Activated CD4-positive, alpha-beta T cell treated with anti-CD3 and anti-CD28 coated beads, Interleukin-10, Interleukin-2, amounts not matched to agents 100 ng/mL and 50 ng/mL, durations not matched to agents 16 hours and 8 hours (primary cell): ENCODE data around the gene GABARAPL2.
"Not testable (repeated sequence)": the region's sequence is repeated elsewhere in the genome, so short reads cannot be mapped to it uniquely, and the experiment has no call there.

Experiments used
- DNase-seq: peaks from one replicate; pipeline ENCODE4 v3.0.0-alpha.2; 2020

GABARAPL2 gene, protein sequence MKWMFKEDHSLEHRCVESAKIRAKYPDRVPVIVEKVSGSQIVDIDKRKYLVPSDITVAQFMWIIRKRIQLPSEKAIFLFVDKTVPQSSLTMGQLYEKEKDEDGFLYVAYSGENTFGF

DNA sequence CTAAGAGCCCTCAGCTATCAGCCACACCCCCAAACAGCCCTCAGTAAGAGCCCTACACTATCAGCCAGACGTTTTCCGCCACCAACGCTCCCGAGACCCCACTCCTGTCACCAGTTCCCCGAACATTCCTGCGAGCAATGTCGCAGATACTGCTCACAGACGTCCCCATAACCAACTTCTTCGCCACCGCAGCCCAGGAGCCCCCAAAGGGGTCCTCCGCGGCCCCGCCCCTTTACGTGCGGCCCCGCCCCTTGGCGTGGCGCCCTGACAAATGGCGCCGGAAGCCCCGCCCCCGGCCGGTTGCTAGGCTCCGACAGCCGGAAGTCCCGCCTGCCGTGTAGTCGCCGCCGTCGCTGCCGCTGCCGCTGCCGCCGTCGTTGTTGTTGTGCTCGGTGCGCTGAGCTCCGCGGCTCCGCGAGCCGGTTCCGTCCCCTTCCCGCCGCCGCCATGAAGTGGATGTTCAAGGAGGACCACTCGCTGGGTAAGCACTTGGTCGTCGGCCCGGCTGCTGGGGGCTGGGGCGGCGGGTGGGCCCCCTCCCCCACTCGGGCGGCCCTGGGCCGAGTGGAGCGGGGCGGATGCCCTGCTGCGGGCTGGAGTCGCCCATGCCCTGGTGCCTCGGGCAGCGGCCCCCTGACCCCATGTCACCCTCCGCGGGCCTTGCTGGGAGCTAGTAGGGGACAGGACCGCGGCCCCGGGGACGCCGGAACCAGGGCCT, at the start of gene GABARAPL2:
GABARAPL2 (plus strand) TSS at position 340 of the 718 bp plus-strand sequence; CDS start at position 448, 108 bp downstream.
- DNase-seq = peak; percentile 93

DNA sequence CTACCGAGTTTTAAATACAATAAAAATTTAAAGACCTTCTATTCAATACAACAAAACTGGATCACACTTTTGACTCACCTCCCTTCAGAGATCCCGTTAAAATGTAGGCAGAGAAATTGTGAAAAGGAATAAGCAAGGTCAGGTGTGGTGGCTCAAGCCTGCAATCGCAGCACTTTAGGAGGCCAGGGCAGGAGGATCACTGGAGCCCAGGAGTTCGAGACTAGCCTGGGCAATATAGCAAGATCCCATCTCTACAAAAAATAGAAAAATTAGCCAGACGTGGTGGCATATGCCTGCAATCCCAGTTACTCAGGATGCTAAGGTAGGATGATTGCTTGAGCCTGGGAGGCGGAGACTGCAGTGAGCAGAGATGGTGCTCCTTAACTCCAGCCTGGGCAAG, 47.0 kb upstream of the GABARAPL2 start:
- no peak for DNase-seq

DNA sequence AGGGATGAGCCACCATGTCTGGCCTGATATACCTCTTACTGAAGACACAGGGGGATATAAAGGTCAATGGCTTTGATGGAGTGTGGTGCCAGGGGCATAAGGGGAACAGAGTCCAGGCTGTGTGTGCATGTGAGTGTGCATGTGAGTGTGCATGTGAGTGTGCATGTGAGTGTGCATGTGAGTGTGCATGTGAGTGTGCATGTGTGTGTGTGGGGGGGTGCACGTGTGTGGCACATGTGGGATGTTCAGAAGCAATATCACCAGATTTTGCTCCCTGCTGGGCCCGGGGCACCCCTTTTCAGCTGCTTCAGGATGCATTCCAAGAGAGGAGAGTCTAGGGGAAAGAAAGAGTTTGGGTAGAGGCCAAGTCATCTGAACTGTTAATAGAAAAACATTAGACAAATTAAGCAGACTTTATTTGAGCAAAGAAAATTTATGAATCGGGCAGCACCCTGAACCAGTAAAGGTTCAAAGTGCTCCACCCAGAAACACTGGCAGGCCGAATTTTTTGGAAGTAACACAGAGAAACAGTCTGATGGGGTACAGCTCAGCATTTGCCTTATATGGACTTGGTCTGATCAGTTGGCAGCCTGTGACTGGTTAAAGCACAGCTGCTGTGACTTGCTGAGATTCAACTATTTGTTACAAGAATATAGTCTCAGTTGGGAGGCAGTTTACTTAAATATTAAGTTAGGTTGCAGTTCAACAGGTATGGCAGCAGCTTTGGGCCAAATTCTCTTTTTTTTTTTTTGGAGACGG, 40.0 kb upstream of the GABARAPL2 start:
- DNase-seq = no peak

DNA sequence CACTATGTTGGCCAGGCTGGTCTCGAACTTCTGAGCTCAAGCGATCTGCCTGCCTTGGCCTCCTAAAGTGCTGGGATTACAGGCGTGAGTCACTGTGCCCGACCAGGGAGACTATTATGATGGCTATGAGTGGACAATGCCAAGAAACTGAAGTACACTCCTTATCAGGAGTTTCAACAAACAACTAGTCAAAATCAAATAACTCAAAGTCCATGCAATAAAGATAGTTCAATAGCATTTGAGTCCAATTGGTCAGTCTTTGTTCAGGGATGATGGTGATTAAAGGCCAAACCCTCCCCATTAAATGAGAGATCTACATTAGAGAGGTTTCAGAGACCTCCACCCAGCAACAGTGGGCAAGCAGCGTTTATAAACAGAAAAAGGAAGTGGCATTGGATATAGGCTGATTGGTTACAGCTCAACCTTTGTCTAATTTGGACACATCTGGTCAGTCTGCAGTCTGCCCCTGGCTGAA, 38.3 kb upstream of the GABARAPL2 start:
- DNase-seq = no peak

DNA sequence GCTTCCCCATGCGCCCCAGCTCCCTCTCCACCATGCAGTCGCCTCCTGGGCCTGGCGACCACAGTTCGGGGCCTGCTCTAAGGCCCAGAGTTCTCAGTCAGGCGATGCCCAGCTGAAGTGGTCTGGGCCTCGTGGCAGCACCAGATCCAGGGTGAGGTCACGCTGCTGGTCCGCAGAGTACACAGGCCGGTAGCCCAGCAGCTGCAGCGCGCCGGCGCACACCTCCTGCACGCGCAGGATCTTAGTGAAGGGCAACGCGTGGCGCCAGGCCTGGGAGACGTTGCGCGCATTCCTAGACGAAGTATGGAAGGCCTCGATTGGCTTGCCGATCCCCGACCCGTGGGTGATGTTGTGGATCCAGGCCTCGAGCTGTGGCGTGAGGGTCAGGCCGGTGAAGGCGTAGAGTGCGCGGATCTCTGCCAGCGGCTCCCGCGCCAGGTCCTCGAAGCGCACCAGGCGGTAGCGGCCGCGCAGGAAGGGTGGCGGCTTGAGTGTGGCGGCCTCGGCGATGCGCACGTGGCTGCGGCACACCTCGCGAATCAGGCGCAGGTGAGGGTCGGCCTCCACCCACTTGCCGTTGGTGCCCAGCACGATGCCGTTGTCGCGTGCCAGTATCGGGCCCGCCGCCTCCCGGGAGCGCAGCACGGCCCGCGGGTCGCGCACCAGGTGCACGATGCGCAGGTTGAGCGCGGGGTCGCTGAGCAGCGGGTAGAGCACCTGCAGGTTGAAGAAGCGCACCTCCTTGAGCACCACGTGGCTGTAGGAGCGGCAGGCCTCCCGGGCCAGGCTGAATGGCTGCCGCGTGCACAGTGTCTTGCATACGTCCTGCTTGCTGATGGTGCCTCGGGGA, 36.9 kb upstream of the GABARAPL2 start:
- DNase-seq = no peak

DNA sequence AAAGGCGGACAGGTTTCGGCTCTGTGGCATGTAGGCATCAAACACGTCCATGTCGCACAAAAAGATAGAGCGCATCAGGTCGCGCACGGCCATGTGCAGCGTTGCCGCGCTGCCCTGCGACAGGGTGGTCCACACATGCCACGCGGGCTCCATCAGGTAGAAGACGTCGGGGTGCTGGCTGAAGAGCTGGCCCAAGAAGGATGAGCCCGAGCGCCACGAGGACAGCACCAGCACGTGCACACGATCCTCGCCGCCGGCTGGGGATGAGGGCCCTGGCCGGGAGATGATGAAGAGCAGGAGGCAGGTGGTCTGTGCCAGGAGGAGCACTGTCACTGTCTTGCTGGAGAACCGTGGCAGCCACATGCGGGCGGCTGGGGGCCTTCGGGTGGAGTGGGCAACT, 36.2 kb upstream of the GABARAPL2 start:
- no peak for DNase-seq

DNA sequence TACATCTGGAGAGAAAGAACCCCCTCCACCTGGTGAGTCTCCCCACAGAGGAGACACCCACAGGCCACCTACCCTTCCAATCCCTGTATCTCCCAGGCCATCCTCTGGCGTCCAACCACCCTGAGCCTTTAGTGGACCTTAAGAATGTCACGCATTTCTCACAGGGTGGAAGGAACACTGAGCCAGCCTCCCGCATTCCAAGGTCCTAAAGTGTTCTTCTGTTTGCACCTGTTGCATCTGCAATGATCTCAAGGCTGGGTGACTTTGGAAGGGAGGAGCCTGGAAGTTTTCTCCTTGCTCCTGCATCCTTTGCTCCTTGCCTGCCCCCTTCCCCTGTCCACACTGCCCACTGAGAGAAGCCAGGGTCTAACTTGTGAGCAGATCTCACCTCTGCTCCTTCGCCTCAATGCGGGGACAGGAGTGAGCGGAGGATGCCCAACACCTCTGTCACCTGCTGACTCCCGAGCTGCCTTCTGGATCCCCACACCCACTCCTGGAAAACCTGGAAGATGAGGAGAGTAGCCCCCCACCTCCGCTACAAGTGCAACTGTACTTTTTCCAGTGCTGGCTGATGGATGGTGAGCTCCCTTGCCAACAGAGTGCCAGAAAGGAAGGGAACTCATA, 33.9 kb upstream of the GABARAPL2 start:
- DNase-seq = no peak

DNA sequence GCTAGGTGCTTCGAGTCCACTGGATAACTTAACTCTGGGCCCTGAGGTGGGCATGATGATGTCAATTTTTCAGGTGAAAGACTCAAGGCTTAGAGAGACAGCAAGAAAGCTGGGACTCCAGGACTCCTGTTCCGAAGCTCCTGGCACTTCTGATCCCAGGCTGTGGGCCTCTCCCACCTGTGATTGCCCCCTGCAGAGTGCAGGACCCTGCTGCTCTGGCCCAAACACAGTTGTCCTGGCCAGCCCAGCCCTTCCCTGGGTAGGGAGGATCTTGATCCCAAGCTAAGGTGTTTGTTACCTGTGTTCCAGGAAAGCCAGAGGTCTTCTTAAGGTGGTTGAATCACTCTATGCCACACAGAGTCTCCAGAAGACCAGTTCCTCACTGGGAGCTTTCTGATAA, 33.4 kb upstream of the GABARAPL2 start:
- DNase-seq = no peak

DNA sequence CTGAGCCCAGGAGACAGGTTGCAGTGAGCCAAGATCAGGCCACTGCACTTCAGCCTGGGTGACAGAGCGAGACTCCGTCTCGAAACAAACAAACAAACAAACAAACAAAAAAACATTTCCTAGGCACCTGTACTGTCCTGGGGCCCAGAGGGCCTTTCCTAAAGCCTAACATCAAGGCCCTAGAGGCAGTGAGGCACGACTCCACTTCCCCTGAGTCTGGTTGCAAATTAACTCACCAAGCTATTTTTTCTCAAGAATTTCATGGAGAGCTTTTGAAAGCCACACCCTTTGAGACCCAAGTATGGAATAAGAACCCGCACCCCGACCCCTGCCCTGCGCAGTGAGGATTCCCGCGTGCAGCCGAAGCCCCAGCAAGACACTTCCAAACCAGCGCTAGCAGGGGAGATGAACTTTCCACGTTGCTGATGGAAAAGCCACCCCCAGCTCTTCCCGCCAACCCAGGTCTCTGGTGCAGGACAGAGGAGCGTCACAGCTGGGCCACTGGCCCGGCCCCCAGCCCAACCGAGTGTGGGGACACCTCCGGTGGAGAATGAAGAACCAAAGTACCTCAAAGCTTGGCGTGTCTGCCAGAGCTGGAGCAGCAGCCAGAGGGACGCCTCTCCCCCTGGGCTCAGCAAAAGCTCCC, 31.5 kb upstream of the GABARAPL2 start:
- no peak for DNase-seq

DNA sequence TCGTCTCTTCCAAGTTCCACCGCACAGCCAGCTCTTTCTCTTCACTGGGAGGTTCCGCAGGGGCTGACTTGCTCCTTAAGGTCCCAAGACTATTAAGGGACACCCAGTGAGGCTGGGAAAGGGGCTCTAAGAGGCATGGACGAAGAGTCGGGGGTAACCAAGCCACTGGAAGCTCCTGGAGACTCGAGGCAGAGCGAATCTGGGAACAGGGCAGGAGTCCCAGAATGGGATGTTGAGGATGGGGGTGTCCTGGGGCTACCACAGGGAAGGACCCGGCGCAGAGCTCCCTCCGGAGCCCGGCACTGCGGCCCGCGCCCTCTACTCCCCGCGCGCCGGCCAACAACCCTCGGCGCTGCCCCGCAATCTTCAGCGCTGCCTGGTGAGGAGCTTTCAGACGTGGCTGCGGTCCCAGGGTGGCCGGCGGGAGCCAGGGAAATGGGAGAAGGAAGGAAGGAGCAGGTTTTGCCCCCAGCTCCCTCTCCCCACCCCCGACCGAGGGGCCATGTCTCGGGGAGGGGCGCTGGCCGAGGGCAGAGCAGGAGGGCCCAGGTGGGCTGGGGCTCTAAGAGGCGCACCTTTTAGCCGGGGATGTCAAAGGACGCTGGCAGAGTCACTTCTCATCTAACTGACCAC, 30.9 kb upstream of the GABARAPL2 start:
- no peak for DNase-seq

DNA sequence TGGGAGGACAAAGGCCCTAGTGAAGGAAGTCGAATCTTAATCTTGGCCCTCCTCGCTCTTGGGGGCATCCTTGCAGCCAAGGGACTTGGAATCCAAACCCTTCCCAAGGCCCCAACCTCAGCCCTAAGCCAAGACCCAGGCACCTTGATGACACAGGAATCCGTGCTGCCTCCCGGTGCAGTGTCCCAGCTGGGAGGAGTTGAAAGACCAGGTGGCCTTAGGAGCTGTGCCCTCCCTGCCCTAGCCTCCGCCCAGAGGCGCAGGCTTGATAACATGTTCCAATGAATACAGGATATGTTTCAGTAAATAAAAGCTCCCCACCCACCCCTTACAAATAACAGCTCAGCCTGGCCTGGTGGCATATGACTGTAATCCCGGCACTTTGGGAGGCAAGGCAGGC, 30.3 kb upstream of the GABARAPL2 start, which contains the start of gene CHST5:
CHST5 (minus strand) TSS at position 208 of the 400 bp plus-strand sequence. CDS start 5,724 bp downstream, outside the sequence.
- DNase-seq = no peak

DNA sequence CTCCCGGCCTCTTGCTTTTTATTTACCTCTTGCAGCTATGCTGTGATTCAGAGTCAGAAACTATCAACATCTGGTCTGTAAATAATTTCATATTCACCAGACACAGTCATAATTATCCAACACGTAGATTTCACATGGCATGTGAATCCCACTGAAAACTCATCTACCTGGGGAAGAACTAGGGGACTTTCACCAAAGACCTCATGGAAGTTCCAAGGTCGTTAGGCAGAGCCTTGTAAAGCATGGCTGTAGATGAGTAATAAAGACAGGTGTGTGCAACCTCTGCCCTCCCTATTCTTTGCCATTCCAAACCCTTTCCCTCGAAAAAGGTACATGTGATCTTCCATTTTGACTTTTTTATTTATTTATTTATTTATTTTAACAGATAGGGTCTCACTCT, 28.4 kb upstream of the GABARAPL2 start:
- no peak for DNase-seq

DNA sequence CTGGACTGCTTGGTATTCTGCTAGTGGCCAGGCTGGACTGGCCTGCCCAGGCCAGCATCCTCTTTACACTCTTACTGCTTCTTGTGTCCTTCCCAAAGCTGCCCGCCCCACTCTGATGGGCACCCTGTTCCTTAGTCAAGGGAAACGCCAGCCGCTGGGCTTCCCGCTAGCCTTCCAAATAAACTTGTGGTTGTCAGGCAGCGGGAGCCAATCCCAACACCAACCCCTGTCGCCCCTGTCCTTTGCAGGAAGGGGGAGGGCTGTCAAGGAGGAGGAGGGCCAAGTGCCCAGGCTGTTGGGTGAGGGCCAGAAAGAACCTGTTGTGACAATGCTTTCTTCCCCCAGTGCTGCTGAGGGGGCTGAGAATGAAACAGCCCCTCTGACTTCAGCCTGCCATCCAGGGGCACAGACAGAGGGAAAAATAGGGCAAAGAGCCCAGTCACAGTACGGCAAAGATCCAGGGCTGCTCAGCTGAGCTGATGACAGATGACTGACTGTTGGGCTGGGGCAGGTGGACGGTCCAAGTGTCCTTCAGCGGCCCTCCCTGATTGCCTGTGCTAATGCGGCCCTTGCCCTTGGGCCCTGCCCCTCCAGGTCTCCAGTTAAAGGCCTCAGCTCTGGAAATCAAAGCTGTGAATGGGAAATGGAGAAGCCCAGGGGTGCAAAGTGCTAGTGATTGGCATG, 27.2 kb upstream of the GABARAPL2 start:
- not testable (repeated sequence) for DNase-seq

DNA sequence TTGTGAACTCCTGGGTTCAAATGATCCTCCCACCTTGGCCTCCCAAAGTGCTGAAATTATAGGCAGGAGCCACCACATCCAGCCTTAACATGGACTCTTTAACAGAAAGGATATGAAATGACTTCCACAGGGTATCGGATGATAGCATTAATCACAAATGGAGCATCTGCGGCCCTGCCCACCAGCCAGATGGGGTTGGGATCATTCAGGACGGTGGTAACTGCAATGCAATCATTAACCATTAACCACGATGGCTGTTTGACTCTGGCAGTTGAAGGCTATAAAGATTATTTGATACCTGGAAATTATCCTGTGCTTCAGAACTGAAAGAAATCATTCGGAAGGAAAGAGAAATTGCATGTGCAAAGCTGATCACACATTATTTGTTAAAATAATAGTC, 24.9 kb upstream of the GABARAPL2 start:
- no peak for DNase-seq

DNA sequence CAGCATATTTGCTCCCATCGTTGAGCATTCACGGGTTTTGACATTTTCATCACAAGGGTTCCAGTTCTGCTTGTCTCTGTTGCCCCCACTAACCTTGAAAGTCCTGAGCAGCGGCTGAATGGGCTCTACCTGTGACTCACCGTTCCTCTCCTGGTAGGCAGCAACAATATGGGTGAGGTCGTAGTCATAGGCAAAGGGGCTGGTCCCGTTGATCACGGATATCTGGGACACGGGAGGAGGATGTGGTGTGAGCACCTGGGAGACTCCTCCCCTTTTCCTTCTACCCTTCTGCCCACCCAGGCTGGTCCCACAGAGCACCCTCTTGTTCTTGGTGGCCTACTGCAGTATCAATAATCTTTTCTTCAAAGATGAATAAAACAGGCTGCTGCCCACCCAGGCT, 23.7 kb upstream of the GABARAPL2 start:
- DNase-seq = not testable (repeated sequence)

DNA sequence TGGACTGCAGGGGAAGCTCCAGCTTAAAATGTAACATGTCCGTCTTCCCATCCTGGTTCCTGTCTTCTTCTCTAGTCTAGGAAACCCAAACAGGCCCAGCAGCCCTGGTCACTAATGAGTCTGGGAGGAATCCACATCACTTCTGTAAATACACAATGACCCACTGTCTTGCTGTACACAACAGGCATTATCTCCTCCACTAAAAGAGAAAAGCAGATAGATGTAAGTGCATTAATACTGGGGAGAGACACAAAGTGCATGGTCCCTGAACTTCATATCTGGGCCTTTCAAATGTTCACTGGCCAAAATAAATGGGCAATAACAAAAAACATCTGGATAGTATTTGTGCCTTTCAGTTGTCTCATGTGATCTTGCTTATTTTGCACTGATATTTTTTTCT, 20.3 kb upstream of the GABARAPL2 start:
- not testable (repeated sequence) for DNase-seq

DNA sequence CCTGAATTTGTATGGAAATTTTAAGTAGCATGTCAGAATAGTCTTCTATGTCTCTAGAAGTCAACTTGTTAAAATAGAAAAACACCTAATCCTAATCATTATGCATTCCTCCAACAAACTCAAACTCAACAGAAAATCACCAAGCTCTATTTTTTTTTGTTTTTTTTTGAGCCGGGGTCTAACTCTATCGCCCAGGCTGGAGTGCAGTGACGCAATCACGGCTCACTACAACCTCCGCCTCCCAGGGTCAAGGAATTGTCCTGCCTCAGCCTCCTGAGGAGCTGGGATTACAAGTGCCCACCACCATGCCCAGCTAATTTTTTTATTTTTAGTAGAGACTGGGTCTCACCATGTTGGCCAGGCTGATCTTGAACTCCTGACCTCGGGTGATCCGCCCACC, 19.9 kb upstream of the GABARAPL2 start:
- no peak for DNase-seq

DNA sequence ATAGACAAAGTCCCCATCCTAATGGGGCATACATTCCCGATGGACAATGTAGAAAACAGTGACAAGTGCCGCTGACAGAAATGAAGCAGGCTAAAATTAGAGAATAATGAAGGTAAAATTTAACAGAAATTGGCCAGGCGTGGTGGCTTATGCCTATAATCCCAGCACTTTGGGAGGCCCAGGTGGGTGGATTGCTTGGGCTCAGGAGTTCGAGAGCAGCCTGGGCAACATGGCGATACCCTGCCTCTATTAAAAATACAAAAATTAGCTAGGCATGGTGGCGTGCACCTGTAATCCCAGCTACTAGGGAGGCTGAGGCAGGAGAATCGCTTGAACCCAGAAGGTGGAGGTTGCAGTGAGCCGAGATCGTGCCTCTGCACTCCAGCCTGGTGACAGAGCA, 17.7 kb upstream of the GABARAPL2 start:
- DNase-seq = not testable (repeated sequence)

DNA sequence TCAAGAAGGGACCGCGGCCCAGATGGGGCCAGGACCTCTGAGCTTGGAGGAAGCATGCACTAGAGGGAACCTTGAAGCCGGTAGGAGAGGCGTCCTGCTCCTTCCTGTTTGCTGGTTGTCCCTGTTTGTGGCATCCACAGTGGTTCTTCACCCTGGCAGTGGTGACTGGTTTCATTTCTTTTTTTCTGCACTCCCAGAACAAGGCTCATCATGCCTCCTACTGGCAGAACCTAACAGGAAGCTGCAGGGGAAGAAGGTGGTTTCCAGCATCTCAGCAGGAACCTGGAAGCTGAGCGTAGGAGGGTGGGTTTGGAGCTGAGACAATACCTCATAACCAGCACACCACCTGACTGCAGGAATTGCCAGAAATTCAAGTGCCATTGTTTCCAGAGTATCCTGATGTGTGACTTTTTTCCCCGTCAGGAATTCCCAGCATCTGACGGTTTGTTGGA, 15.9 kb upstream of the GABARAPL2 start:
- peak; percentile 57 for DNase-seq

DNA sequence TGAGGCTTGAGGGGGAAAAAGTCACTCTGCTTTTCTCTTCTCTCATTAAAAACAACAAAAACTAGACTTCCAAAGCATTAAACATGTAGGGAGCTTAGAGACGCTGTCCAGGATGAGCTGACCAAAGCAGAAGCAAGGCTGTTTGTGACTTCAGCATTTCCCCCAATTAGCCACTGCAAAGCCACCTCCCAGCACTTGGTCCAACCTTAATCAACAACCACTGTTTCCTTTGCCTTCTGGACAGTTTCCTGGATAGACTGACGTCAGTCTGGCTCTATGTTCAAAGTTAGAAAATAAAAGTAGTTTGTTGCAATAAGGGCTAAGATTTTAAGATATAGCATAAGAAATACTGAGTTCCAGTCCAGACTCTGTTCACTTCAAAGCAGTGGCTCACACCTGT, 13.2 kb upstream of the GABARAPL2 start:
- no peak for DNase-seq
